ENCODE measurements around the gene ARHGAP26.
A peak's percentile ranks its signal among the peaks of the same experiment; 100 is the strongest.

The ARHGAP26 gene

DNA sequence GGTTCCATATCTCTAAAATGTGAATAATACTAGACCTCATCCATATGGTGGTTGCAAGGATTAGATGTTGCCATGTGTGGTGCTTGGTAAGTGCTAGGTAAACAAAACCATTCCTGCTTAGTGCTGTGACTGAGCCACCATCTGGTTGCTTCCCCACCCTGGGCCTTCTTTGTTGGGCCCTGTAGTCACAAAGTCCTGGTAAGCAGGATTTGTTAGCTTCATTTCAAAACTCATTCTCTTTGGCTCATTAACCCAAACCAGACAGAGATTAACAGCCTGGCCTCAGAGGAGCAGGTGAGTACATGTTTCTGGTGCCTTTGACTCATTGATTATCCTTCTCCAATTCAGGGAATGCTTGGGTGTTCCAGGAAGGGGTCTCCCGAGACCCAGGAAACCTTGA is 240.2 kb downstream of the ARHGAP26 start:
- H3K79me2 ChIP-seq (ENCODE audit: control insufficient read depth, insufficient read depth, low read length, unreplicated experiment) = no peaks in the 10 kb centered on the region
- no peak overlapping the region for H3K4me3 ChIP-seq (ENCODE audit: low read depth, low read length)
- peaks cover 29% of the 10 kb centered on the region for H3K4me1 ChIP-seq (ENCODE audit: control insufficient read depth, insufficient read depth, low read length, unreplicated experiment)
- no peaks in the 10 kb centered on the region for H3K27me3 ChIP-seq (ENCODE audit: insufficient read depth, low read length)
- no peak overlapping the region for H2AFZ ChIP-seq (ENCODE audit: low read length, unreplicated experiment)
- peak overlapping the region; percentile 98 for H3K27ac ChIP-seq (ENCODE audit: low read depth, low read length)
- no peaks in the 10 kb centered on the region for H3K36me3 ChIP-seq (ENCODE audit: insufficient read depth, low read length)

DNA sequence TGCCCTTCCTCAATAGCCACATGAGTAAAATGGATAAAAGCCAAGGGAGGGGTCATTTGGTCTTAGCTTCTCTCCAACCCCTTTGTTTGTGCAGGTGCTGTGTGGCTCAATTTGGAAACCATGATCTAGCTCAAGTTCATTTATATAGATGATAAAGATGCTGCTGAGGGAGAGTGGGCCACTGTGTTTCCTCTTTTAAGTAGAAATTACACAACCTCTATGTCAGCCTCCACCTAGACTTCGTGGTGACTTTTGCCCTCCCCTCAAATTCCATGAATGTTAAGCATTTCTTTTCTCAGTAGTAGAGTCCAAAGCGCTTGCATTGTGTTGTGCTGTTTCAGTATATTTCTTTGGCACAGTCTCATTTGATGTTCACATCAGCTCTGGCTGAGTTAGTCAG is 241.4 kb downstream of the ARHGAP26 start:
- H3K4me1 ChIP-seq (ENCODE audit: control insufficient read depth, insufficient read depth, low read length, unreplicated experiment) = peaks cover 29% of the 10 kb centered on the region
- no peaks in the 10 kb centered on the region for H3K27me3 ChIP-seq (ENCODE audit: insufficient read depth, low read length)
- H3K79me2 ChIP-seq (ENCODE audit: control insufficient read depth, insufficient read depth, low read length, unreplicated experiment) = no peaks in the 10 kb centered on the region
- peak overlapping the region; percentile 14; the same call in 1 of the 2 replicates for H3K27ac ChIP-seq (ENCODE audit: low read depth, low read length)
- H3K4me3 ChIP-seq (ENCODE audit: low read depth, low read length) = no peak overlapping the region
- no peaks in the 10 kb centered on the region for H3K36me3 ChIP-seq (ENCODE audit: insufficient read depth, low read length)
- H2AFZ ChIP-seq (ENCODE audit: low read length, unreplicated experiment) = no peak overlapping the region

DNA sequence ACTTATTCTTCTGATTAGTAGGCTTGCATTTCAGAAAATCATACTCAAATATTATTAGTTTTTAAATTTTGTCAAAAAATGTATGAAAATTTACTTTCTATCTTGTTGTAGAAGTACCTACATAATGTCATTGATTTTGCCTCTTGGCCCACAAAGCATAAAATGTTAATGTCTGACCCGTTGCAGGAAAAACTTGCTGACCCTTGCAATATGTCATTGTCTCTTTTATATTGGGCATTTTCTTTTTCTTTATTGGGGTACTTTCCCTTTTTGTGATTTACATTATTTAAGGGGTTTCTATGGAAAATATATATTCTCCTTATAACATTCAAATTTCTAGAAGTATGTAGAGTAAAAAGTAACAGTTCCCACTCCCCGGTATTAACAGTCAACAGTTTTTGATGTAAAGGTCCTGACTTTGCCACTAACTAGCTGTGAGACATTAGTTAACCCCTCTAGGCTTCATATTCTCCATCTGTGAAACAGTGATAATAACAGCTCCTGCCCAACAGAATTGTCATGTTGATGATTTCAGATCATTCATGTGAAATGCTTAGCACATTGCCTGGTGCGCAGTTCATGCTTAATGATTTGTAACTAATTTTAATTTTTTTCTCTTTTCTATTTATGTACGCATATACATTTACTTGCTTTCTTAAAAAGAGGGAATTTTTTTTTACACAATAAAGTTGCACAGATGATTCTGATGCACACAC is 243.2 kb downstream of the ARHGAP26 start:
- no peak overlapping the region for H3K4me3 ChIP-seq (ENCODE audit: low read depth, low read length)
- H3K4me1 ChIP-seq (ENCODE audit: control insufficient read depth, insufficient read depth, low read length, unreplicated experiment) = peaks cover 23% of the 10 kb centered on the region
- no peaks in the 10 kb centered on the region for H3K79me2 ChIP-seq (ENCODE audit: control insufficient read depth, insufficient read depth, low read length, unreplicated experiment)
- H2AFZ ChIP-seq (ENCODE audit: low read length, unreplicated experiment) = no peak overlapping the region
- no peaks in the 10 kb centered on the region for H3K27me3 ChIP-seq (ENCODE audit: insufficient read depth, low read length)
- no peaks in the 10 kb centered on the region for H3K36me3 ChIP-seq (ENCODE audit: insufficient read depth, low read length)
- no peak overlapping the region for H3K27ac ChIP-seq (ENCODE audit: low read depth, low read length)

GRCh38 chr5:143014017-143014651 is 244.0 kb downstream of the ARHGAP26 start:
- H3K79me2 ChIP-seq (ENCODE audit: control insufficient read depth, insufficient read depth, low read length, unreplicated experiment) = no peaks in the 10 kb centered on the region
- no peaks in the 10 kb centered on the region for H3K27me3 ChIP-seq (ENCODE audit: insufficient read depth, low read length)
- no peaks in the 10 kb centered on the region for H3K36me3 ChIP-seq (ENCODE audit: insufficient read depth, low read length)
- H3K4me1 ChIP-seq (ENCODE audit: control insufficient read depth, insufficient read depth, low read length, unreplicated experiment) = peaks cover 17% of the 10 kb centered on the region
- H3K4me3 ChIP-seq (ENCODE audit: low read depth, low read length) = no peak overlapping the region
- no peak overlapping the region for H2AFZ ChIP-seq (ENCODE audit: low read length, unreplicated experiment)
- H3K27ac ChIP-seq (ENCODE audit: low read depth, low read length) = no peak overlapping the region

GRCh38 chr5:143016777-143017516 is 246.8 kb downstream of the ARHGAP26 start:
- Histone ChIP-seq H3K4me1 (ENCODE audit: control insufficient read depth, insufficient read depth, low read length, unreplicated experiment) (peaks cover 2% of the 10 kb centered on the region), H3K36me3 (ENCODE audit: insufficient read depth, low read length) (no peaks in the 10 kb centered on the region), H2AFZ (ENCODE audit: low read length, unreplicated experiment) (no peak overlapping the region), H3K79me2 (ENCODE audit: control insufficient read depth, insufficient read depth, low read length, unreplicated experiment) (no peaks in the 10 kb centered on the region), H3K27ac (ENCODE audit: low read depth, low read length) (no peak overlapping the region), H3K4me3 (ENCODE audit: low read depth, low read length) (no peak overlapping the region), H3K27me3 (ENCODE audit: insufficient read depth, low read length) (no peaks in the 10 kb centered on the region)

DNA sequence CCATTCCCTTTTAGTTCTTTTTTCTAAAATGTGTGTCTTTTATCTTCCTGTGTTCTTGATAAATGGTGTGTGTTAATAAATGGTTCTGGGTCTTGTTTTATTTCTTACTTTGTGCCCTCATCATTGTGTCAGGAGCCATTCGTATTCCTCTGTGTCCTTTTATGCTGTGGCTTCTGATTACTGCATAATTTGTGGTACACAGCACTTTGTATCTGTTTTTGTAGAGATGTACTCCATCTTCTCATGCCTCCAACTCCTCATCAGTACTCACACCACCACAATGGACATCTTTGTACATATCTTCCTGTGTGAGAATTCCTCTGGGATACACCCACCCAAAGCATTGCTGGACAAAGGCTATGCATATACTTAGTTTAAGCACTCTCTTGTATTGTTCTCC is 247.4 kb downstream of the ARHGAP26 start:
- no peak overlapping the region for H3K27ac ChIP-seq (ENCODE audit: low read depth, low read length)
- no peak overlapping the region for H3K4me3 ChIP-seq (ENCODE audit: low read depth, low read length)
- H3K79me2 ChIP-seq (ENCODE audit: control insufficient read depth, insufficient read depth, low read length, unreplicated experiment) = no peaks in the 10 kb centered on the region
- no peak overlapping the region for H2AFZ ChIP-seq (ENCODE audit: low read length, unreplicated experiment)
- H3K4me1 ChIP-seq (ENCODE audit: control insufficient read depth, insufficient read depth, low read length, unreplicated experiment) = no peaks in the 10 kb centered on the region
- no peaks in the 10 kb centered on the region for H3K27me3 ChIP-seq (ENCODE audit: insufficient read depth, low read length)
- no peaks in the 10 kb centered on the region for H3K36me3 ChIP-seq (ENCODE audit: insufficient read depth, low read length)

DNA sequence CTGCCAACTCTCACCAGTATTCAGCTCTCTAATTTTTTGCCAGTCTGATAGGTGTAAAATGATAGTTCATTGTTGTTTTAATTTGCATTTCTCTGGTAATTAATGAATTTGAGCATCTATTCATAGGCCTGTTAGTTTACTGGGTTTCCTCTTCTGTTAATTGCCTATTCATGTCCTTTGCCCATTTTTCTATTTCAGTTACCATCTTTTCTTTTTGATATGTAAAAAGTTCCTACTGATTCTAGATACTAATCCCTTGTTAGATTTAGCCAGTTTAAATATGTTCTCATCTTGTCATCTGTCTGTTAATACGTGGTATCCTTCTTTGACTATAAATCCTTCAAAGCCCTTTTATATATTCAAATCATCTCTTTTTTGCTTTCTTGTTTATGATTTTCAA is 247.8 kb downstream of the ARHGAP26 start:
- H3K4me1 ChIP-seq (ENCODE audit: control insufficient read depth, insufficient read depth, low read length, unreplicated experiment) = peaks cover 2% of the 10 kb centered on the region
- H3K79me2 ChIP-seq (ENCODE audit: control insufficient read depth, insufficient read depth, low read length, unreplicated experiment) = no peaks in the 10 kb centered on the region
- no peaks in the 10 kb centered on the region for H3K36me3 ChIP-seq (ENCODE audit: insufficient read depth, low read length)
- H3K4me3 ChIP-seq (ENCODE audit: low read depth, low read length) = no peak overlapping the region
- no peaks in the 10 kb centered on the region for H3K27me3 ChIP-seq (ENCODE audit: insufficient read depth, low read length)
- H2AFZ ChIP-seq (ENCODE audit: low read length, unreplicated experiment) = no peak overlapping the region
- no peak overlapping the region for H3K27ac ChIP-seq (ENCODE audit: low read depth, low read length)

GRCh38 chr5:143019157-143019556 is 249.0 kb downstream of the ARHGAP26 start:
- Histone ChIP-seq H3K79me2 (ENCODE audit: control insufficient read depth, insufficient read depth, low read length, unreplicated experiment) (no peaks in the 10 kb centered on the region), H3K4me3 (ENCODE audit: low read depth, low read length) (no peak overlapping the region), H3K36me3 (ENCODE audit: insufficient read depth, low read length) (no peaks in the 10 kb centered on the region), H3K27ac (ENCODE audit: low read depth, low read length) (no peak overlapping the region), H2AFZ (ENCODE audit: low read length, unreplicated experiment) (no peak overlapping the region), H3K4me1 (ENCODE audit: control insufficient read depth, insufficient read depth, low read length, unreplicated experiment) (peaks cover 10% of the 10 kb centered on the region), H3K27me3 (ENCODE audit: insufficient read depth, low read length) (no peaks in the 10 kb centered on the region)

DNA sequence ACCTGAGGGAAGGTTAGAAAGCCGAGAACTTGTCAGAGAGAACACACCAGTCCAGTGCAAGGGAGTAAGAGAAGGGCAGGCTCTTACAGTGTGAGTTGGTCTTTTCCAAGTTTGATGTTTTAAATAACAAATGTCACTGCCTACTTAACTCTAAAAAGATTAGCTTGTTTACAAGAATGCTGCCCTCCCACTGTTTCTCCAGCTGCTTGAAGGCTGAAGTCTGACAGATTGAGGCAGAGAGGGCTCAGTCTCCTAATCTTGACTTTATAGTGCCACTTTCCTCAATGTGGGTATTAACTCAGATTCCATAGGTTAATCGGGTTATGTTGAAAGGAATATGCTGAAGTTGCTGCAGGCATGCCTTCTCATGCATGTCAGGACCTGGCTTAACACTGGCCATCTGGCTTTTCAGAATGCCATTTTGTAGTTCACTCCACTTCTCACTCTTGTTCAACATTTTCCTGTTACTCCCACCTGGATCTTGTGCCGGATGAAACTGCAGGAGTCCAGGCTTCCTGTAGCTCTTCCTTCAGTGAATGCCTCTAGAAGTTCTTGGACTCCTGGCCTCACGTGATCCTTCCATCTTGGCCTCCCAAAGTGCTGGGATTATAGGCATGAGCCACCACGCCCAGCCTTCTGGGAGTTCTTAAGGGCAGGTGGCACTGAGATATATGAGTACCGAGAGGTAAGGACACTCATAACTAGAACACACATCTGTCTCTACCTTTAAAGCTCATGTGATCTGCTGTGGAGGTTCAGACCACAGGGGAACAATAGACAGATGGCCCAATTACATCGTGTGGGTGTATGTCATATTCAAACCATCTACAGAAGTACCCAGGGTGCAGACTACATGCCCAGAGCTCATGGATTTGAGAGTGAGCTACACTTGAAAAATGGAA is 249.7 kb downstream of the ARHGAP26 start:
- Histone ChIP-seq H3K4me1 (ENCODE audit: control insufficient read depth, insufficient read depth, low read length, unreplicated experiment) (peaks cover 10% of the 10 kb centered on the region), H3K79me2 (ENCODE audit: control insufficient read depth, insufficient read depth, low read length, unreplicated experiment) (no peaks in the 10 kb centered on the region), H3K27ac (ENCODE audit: low read depth, low read length) (no peak overlapping the region), H2AFZ (ENCODE audit: low read length, unreplicated experiment) (no peak overlapping the region), H3K27me3 (ENCODE audit: insufficient read depth, low read length) (no peaks in the 10 kb centered on the region), H3K4me3 (ENCODE audit: low read depth, low read length) (no peak overlapping the region), H3K36me3 (ENCODE audit: insufficient read depth, low read length) (no peaks in the 10 kb centered on the region)

GRCh38 chr5:143021595-143021994 is 251.4 kb downstream of the ARHGAP26 start:
- Histone ChIP-seq H3K79me2 (ENCODE audit: control insufficient read depth, insufficient read depth, low read length, unreplicated experiment) (no peaks in the 10 kb centered on the region), H3K4me3 (ENCODE audit: low read depth, low read length) (no peak overlapping the region), H3K4me1 (ENCODE audit: control insufficient read depth, insufficient read depth, low read length, unreplicated experiment) (peaks cover 10% of the 10 kb centered on the region), H3K27me3 (ENCODE audit: insufficient read depth, low read length) (no peaks in the 10 kb centered on the region), H3K27ac (ENCODE audit: low read depth, low read length) (no peak overlapping the region), H2AFZ (ENCODE audit: low read length, unreplicated experiment) (no peak overlapping the region), H3K36me3 (ENCODE audit: insufficient read depth, low read length) (no peaks in the 10 kb centered on the region)
